NCI-H2196 treated with DMSO at 0.1 percent for 48 hours (cell line): Measurements from ENCODE around the gene ESF1.

Experiments used
- DNase-seq: peaks from one replicate; lab custom pipeline; 2025; ENCODE audit not compliant: unreplicated experiment; lab: John Stamatoyannopoulos, UW

Gene ESF1, protein sequence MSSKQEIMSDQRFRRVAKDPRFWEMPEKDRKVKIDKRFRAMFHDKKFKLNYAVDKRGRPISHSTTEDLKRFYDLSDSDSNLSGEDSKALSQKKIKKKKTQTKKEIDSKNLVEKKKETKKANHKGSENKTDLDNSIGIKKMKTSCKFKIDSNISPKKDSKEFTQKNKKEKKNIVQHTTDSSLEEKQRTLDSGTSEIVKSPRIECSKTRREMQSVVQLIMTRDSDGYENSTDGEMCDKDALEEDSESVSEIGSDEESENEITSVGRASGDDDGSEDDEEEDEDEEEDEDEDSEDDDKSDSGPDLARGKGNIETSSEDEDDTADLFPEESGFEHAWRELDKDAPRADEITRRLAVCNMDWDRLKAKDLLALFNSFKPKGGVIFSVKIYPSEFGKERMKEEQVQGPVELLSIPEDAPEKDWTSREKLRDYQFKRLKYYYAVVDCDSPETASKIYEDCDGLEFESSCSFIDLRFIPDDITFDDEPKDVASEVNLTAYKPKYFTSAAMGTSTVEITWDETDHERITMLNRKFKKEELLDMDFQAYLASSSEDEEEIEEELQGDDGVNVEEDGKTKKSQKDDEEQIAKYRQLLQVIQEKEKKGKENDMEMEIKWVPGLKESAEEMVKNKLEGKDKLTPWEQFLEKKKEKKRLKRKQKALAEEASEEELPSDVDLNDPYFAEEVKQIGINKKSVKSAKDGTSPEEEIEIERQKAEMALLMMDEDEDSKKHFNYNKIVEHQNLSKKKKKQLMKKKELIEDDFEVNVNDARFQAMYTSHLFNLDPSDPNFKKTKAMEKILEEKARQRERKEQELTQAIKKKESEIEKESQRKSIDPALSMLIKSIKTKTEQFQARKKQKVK

GRCh38 chr20:13784893-13785715 is at the start of gene ESF1, which contains the start of gene NDUFAF5:
Gene ESF1, minus strand, starts transcription at chr20:13784919. Its CDS starts 1,779 bp downstream, at chr20:13783140.
Gene NDUFAF5, plus strand, starts transcription at chr20:13785028. Its CDS starts 41 bp downstream, at chr20:13785069.
- DNase-seq, result peak; percentile 78

DNA sequence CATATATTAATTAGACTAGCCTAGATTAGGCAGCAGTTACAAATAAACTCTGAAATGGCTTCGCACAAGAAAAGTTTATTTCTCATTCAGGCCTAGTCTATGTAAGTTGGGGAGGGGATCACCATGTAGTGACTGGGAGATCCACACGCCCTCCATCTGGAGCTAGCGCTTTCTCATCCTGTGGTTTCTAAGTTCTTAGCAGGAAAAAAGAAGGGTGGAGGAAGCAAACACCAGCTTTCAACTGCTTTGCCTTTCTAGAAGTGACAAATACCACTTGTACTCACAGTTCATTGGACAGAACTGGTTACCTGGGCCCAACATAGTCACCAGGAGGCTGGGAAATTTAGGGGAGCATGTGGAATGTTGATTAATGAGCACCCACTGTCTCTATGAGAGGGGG is 46.8 kb upstream of the ESF1 start:
- no peak for DNase-seq

GRCh38 chr20:13825465-13825864 is 40.7 kb upstream of the ESF1 start:
- no peak for DNase-seq

GRCh38 chr20:13824459-13824858 is 39.7 kb upstream of the ESF1 start:
- DNase-seq, result no peak

DNA sequence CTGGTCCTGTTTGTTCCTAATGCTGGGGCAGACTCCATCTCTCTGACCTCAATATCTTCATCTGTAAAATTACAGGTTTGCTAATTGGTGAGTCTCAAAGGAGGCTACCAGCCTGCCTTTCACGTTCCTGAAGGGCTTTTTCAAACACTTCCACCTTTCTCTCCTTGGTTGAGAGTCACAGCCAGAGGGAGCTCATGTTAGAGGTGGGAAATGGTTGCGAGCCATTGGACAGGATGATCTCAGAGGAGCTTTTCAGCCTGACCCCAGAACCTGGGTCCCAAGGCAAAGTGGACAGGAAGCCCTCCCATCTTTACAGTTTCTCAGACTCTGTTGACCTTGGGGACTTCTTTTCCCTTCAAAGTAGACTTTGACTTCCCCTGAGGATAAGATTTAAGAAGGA is 37.7 kb upstream of the ESF1 start:
- DNase-seq, result no peak

DNA sequence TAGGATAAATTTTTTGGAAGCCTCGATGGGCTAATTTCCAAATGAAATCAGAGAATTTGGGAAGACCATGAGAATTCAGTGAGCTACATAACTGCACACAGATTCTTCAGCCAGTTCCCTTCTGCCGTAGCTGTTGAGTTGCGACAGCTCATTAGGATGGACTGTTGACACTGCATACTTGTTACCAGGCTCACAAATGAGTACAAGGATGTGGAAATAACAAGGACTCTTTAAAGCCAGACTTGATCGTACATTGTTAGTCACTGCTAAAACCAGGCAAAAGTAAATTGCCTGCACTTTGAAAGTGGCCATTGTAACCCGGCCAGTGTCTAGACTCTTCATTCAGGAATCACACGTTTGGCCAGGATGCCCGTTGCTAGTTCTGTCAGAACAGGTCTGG is 37.2 kb upstream of the ESF1 start:
- DNase-seq, result no peak

GRCh38 chr20:13819885-13820645 is 35.3 kb upstream of the ESF1 start:
- peak; percentile 42 for DNase-seq

DNA sequence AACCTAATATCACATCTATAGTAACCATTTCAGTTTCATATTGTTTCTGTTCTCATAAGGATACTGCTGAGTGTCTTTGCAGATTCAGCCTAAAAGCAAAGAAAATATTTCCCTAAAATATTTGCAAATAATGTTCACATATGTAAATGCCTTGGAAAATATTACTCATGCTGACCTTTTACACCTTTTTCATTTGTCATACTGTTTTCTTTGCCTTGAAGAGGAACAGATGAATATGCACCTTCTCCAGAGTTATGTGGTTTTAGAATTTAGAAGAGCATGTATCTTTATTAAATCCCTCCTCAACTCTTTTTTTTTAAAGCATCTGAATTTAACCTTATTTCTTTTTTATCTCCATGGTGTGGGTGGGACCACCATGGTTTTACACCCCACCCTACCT is 32.6 kb upstream of the ESF1 start:
- DNase-seq, result no peak

- no peak for DNase-seq
These were observed 32.0 kb upstream of the ESF1 start for GRCh38 chr20:13816757-13817156.

DNA sequence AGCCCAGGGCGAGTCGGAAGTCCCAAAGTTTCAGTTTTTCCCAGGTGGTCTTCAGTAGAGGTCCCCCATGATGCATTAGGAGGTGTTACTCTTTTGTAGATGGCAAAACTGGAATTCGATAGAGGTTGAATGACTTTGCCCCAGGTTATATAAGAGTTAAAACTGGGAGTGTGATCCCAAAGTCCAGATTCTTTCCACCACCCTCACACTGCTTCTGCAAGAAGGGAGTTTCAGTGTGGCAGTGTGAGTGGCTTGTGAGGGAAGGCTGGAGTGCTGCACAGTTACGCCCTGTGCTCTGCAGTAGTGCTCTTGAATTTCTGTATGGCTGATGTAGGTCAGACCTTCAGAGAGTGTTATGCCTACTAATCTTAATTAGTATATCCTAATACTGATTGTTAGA is 30.0 kb upstream of the ESF1 start:
- no peak for DNase-seq

GRCh38 chr20:13813910-13814309 is 29.2 kb upstream of the ESF1 start:
- no peak for DNase-seq

DNA sequence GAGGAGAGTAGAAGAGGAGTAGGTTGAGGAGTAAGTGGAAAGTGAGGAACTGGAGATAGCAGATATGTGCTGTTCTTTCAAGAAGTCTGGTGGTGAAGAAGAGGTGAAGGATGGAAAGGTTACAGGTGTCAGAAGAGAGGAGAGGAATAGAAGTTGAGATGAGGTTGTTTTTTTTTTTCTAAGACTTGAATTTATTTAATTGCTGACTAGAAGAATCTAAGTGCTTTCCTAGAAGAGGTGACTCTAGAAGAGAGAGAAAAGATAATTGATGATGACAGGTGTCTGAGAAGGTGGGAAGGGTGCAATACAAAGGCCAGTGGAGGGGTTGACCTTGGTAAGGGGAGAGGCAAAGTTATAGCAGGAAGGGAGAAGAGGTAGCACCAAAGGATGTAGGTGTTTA is 25.7 kb upstream of the ESF1 start:
- DNase-seq, result no peak

GRCh38 chr20:13809855-13810254 is 25.1 kb upstream of the ESF1 start:
- DNase-seq, result no peak

GRCh38 chr20:13809373-13809772 is 24.7 kb upstream of the ESF1 start:
- DNase-seq, result no peak

DNA sequence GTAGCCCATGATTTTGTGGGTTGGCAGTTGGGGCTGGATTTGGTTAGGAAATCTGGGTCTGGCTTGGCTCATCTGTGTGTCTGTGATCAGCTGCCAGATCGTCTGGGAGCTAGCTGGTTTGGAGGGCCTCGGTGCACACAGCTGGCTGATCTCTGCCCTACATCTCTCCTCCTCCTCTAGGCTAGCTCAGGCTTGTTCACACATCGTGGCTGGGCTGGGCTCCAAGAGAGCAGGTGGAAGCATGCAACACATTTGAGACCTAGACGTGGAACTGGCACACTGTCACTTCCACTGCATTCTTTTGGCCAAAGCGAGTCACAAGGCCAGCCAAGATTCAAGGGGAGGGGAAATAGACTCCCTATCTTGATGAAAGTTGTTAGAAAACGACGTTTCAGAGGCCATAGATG is 16.0 kb upstream of the ESF1 start:
- peak; percentile 94 for DNase-seq

DNA sequence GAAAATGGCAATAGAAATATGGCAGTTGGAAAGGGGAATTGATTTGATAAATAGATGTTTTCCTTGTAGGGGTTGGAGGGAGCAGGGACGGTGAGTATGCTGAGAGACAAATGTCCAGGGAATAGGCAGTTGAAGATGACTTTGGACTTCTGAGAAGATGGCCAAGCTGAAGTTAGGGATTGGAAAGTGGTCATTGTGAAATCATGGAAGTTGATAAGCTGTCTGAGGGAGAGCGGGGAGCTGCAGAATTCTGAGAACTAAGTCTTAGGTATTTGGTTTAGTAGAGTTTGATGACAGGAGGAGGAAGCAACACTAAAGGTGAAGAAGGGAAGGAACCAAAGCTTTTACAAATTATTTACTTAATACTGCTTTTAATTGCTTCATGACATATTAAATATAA is 15.3 kb upstream of the ESF1 start:
- no peak for DNase-seq

DNA sequence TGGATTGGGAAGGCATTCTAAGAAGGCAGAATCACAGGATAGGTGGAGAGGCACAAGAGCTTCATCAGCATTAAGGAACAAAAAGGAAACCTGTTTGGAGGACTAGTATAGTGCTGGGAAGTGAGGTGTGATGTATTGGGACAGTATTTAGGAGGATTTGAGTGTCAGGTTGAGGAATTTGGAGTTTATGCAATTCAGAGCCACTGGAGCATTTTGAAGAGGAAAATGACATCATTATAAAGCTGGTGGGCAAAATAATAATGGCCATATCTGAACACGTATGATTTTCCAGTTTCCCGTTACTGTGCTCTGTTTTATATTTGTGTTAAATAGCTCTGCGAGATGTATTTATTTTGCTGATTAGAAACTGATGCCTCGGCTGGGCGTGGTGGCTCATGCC is 14.3 kb upstream of the ESF1 start:
- no peak for DNase-seq

DNA sequence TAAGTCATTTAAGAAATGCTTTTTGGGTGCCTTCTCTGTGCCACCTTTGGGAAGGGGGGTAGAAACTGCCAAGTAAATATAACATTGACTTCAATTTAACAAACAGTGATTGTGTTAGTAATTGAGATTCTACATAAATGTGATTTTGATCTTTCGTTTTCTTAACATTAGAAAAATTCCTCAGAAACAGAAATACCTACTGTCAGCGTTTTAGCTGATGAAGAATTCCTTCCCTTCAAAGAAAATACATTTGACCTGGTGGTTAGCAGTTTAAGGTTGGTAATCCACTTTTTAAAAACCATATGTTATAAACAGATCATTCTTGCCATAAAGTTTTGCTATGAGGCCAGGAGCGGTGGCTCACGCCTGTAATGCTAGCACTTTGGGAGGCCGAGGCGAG is 9.9 kb upstream of the ESF1 start:
- DNase-seq, result no peak

DNA sequence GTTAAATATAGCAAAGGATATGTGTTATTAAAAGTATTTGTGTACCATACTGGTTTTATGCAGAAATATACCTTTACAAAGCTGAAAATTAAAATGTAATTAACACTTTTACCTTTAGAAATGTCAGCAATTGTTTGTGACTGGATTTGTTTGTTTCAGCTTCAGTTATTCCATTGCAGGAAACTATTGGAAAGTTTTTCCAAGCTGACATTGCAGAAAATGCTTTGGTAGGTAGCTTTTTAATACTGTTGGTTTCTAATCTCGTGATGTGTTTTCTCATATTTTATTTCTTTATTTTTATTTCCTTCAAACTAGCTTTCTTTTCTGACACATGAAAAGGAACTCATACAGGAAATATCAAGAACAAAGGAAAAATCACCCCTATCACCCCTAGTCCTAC is 8.3 kb upstream of the ESF1 start:
- DNase-seq, result no peak
